HG03045 (cell line): ENCODE results near the gene QTRT2.
A peak's percentile ranks its signal among the peaks of the same experiment; 100 is the strongest.

Experiments
- ATAC-seq: cut with Tn5 transposase; IDR thresholded peaks from one replicate; pipeline ENCODE4 v1.9.1; 2021; ENCODE audit warnings: mild to moderate bottlenecking, moderate library complexity; ENCODE audit not compliant: unreplicated experiment

QTRT2 gene

GRCh38 chr3:114056130-114057010 lies at the start of gene QTRT2, which contains the start of gene CCDC191:
Gene QTRT2, plus strand, starts transcription at chr3:114056737. Its CDS starts 8,521 bp downstream, at chr3:114065258.
Gene CCDC191, minus strand, starts transcription at chr3:114056526. Its CDS starts 60 bp downstream, at chr3:114056466.
- peak; percentile 99 for ATAC-seq

- ATAC-seq, result no peak
Measured at GRCh38 chr3:114011059-114011797, 45.3 kb upstream of the QTRT2 start.

GRCh38 chr3:114014211-114014610 lies 42.3 kb upstream of the QTRT2 start:
- ATAC-seq, result no peak

- no peak for ATAC-seq
Measured at GRCh38 chr3:114019486-114019885, 37.1 kb upstream of the QTRT2 start.

GRCh38 chr3:114020907-114021306 lies 35.6 kb upstream of the QTRT2 start:
- ATAC-seq, result no peak

- no peak for ATAC-seq
Measured at GRCh38 chr3:114022145-114022802, 34.3 kb upstream of the QTRT2 start.

- ATAC-seq, result no peak
Measured at GRCh38 chr3:114025451-114025850, 31.1 kb upstream of the QTRT2 start.

GRCh38 chr3:114026331-114026730 lies 30.2 kb upstream of the QTRT2 start:
- ATAC-seq, result no peak

- ATAC-seq, result no peak
Measured at GRCh38 chr3:114033721-114034120, 22.8 kb upstream of the QTRT2 start.

GRCh38 chr3:114034211-114034610 lies 22.3 kb upstream of the QTRT2 start:
- no peak for ATAC-seq

GRCh38 chr3:114034787-114035545 lies 21.6 kb upstream of the QTRT2 start:
- ATAC-seq, result no peak

- ATAC-seq, result no peak
Measured at GRCh38 chr3:114035896-114036295, 20.6 kb upstream of the QTRT2 start.

GRCh38 chr3:114043205-114043604 lies 13.3 kb upstream of the QTRT2 start:
- no peak for ATAC-seq

- no peak for ATAC-seq
Measured at GRCh38 chr3:114052216-114052615, 4.3 kb upstream of the QTRT2 start.

- peak; percentile 4 for ATAC-seq
Measured at GRCh38 chr3:114057011-114057347, 442 bp downstream of the QTRT2 start.

- ATAC-seq, result no peak
Measured at GRCh38 chr3:114058646-114059045, 2.1 kb downstream of the QTRT2 start.

- no peak for ATAC-seq
Measured at GRCh38 chr3:114060906-114061655, 4.5 kb downstream of the QTRT2 start.

- ATAC-seq, result no peak
Measured at GRCh38 chr3:114067804-114068203, 11.3 kb downstream of the QTRT2 start.

GRCh38 chr3:114068336-114068735 lies 11.8 kb downstream of the QTRT2 start:
- ATAC-seq, result no peak

GRCh38 chr3:114071786-114072185 lies 15.2 kb downstream of the QTRT2 start:
- ATAC-seq, result no peak
